ENCODE data around the gene NF1. TPM values are rescaled to one million over a fixed set of nuclear protein-coding genes. Genes with fewer than 3 reads are reported as not detected.
"Not testable (repeated sequence)": the region's sequence is repeated elsewhere in the genome, so short reads cannot be mapped to it uniquely, and the experiment has no call there.

Gene NF1
- total and polyA plus RNA-seq, 2 of the 13 experiments (the other 11 are each of a cell fraction or from before 2014, with no cell fraction given), result 21.5 to 26.5 TPM

GRCh38 chr17:31156326-31156725 lies 61.5 kb downstream of the NF1 start (continued):
- TF ChIP-seq FUBP1 (CRISPR knock-in tag; IDR thresholded peaks at IDR 0.05; ENCODE audit: borderline replicate concordance) (no peak), RELA (CRISPR knock-in tag; IDR thresholded peaks at IDR 0.05) (no peak), ZNF335 (CRISPR knock-in tag; IDR thresholded peaks at IDR 0.05) (no peak), RFX3 (CRISPR knock-in tag; IDR thresholded peaks at IDR 0.05) (no peak), PHF8 (CRISPR knock-in tag; IDR thresholded peaks at IDR 0.05) (no peak), FOXJ3 (CRISPR knock-in tag; IDR thresholded peaks at IDR 0.05; ENCODE audit: borderline replicate concordance) (no peak), ZNF234 (CRISPR knock-in tag; conservative IDR thresholded peaks at IDR 0.05) (no peak), PHF20 (CRISPR knock-in tag; IDR thresholded peaks at IDR 0.05) (no peak)

- FAIRE-seq; H4K20me1 ChIP-seq (ENCODE audit: insufficient read depth, low read length); H3K9ac ChIP-seq (ENCODE audit: insufficient read depth, low read depth, low read length); POLR2A ChIA-PET; ATAC-seq; H3K79me2 ChIP-seq (ENCODE audit: insufficient read depth, low read length); DNase-seq (ENCODE audit: low spot score); intact Hi-C loops (cut with micrococcal nuclease; ENCODE audit: unreplicated experiment); H2AFZ ChIP-seq (ENCODE audit: low read length); H3K4me2 ChIP-seq (ENCODE audit: low read depth, low read length); H3K4me1 ChIP-seq (ENCODE audit: insufficient read depth, low read length); H3K4me3 ChIP-seq (replicated peaks in 1 of 3; ENCODE audit: insufficient read depth in 1 of 3, low read depth in 2 of 3, low read length in 3 of 3); H3K27ac ChIP-seq (ENCODE audit: extremely low read length, insufficient read depth, low read length); H3K9me3 ChIP-seq (ENCODE audit: low read length); in situ Hi-C loops (cut with HindIII; ENCODE audit: extremely low pct_ligation_motif_present, low pct_unique_long_range_greater_than_20kb); H3K27me3 ChIP-seq (ENCODE audit: control insufficient read depth in 1 of 2, insufficient read depth in 2 of 2, low read length in 2 of 2); BruUV-seq (replicated peaks); CTCF ChIA-PET (ENCODE audit: low intra/inter-chr PET ratio, low total read pairs): not testable (repeated sequence)
- WGBS (ENCODE audit: low lambda C conversion rate), result 94% methylated on average over 6 of the region's 6 CpGs
- peaks cover 0 to 28% of the 10 kb centered on the region in 2 experiments; a peak in 3 of 5 replicates for H3K36me3 ChIP-seq (replicated peaks in 1 of 2; ENCODE audit: control insufficient read depth in 1 of 2, insufficient read depth in 2 of 2, low read length in 2 of 2)
Observed at GRCh38 chr17:31156864-31157263, 62.1 kb downstream of the NF1 start.
